PFSK-1 (cell line): ENCODE measurements around the gene AMPD3.

Experiments
- FOXP2 ChIP-seq: optimal IDR thresholded peaks from 2 replicates; pipeline ENCODE3; 2011; ENCODE audit warnings: borderline replicate concordance, control low read depth, inconsistent platforms; ENCODE audit not compliant: insufficient read depth; ENCODE audit errors: extremely low read length, extremely low read depth
- POLR2AphosphoS5 ChIP-seq: IDR thresholded peaks from 2 replicates; pipeline ENCODE4 v1.6.1; 2012; ENCODE audit warnings: low read depth, mild to moderate bottlenecking, control low read depth, low read length, moderate library complexity
- REST ChIP-seq, 2 experiments: IDR thresholded peaks; 2 replicates each; pipeline versions ENCODE4 v1.6.1 to v1.8.0; 2011 to 2012; ENCODE audit warnings: low read depth in 2 of 2, low read length in 2 of 2, control low read depth in 1 of 2, inconsistent platforms in 1 of 2, mild to moderate bottlenecking in 1 of 2, moderate library complexity in 1 of 2; ENCODE audit not compliant: insufficient read depth in 1 of 2
- SIN3A ChIP-seq: IDR thresholded peaks from 2 replicates; pipeline ENCODE4 v1.6.1; 2012; ENCODE audit warnings: mild to moderate bottlenecking, low read length, moderate library complexity, borderline replicate concordance; ENCODE audit not compliant: insufficient read depth
- TAF1 ChIP-seq: IDR thresholded peaks from 2 replicates; pipeline ENCODE4 v1.6.1; 2012; ENCODE audit warnings: low read length, control low read depth, borderline replicate concordance; ENCODE audit not compliant: insufficient read depth

Gene AMPD3

GRCh38 chr11:10511181-10511621 is 56.1 kb downstream of the AMPD3 start:
- TF ChIP-seq SIN3A, result no peak
- TF ChIP-seq TAF1, result no peak
- TF ChIP-seq FOXP2, result no peak
- no peak for TF ChIP-seq REST (IDR thresholded peaks at IDR 0.05; ENCODE audit: insufficient read depth in 1 of 2, low read depth in 2 of 2, low read length in 2 of 2)
- TF ChIP-seq POLR2AphosphoS5, result no peak

GRCh38 chr11:10514202-10514601 is 59.1 kb downstream of the AMPD3 start:
- TF ChIP-seq FOXP2, result no peak
- TF ChIP-seq REST (IDR thresholded peaks at IDR 0.05; ENCODE audit: insufficient read depth in 1 of 2, low read depth in 2 of 2, low read length in 2 of 2), result no peak
- no peak for TF ChIP-seq POLR2AphosphoS5
- no peak for TF ChIP-seq TAF1
- TF ChIP-seq SIN3A, result no peak

- no peak for TF ChIP-seq POLR2AphosphoS5
- TF ChIP-seq FOXP2, result no peak
- TF ChIP-seq SIN3A, result no peak
- no peak for TF ChIP-seq TAF1
- no peak for TF ChIP-seq REST (IDR thresholded peaks at IDR 0.05; ENCODE audit: insufficient read depth in 1 of 2, low read depth in 2 of 2, low read length in 2 of 2)
Observed at GRCh38 chr11:10514709-10515108, 59.6 kb downstream of the AMPD3 start.

- TF ChIP-seq TAF1, result no peak
- TF ChIP-seq FOXP2, result no peak
- no peak for TF ChIP-seq POLR2AphosphoS5
- TF ChIP-seq REST (IDR thresholded peaks at IDR 0.05; ENCODE audit: insufficient read depth in 1 of 2, low read depth in 2 of 2, low read length in 2 of 2), result no peak
- TF ChIP-seq SIN3A, result no peak
Observed at GRCh38 chr11:10515418-10515817, 60.4 kb downstream of the AMPD3 start.

GRCh38 chr11:10518123-10518522 is 63.1 kb downstream of the AMPD3 start:
- TF ChIP-seq TAF1, result no peak
- no peak for TF ChIP-seq POLR2AphosphoS5
- TF ChIP-seq FOXP2, result no peak
- no peak for TF ChIP-seq SIN3A
- no peak for TF ChIP-seq REST (IDR thresholded peaks at IDR 0.05; ENCODE audit: insufficient read depth in 1 of 2, low read depth in 2 of 2, low read length in 2 of 2)
